Measurements from ENCODE around the gene FSTL4.

DNA sequence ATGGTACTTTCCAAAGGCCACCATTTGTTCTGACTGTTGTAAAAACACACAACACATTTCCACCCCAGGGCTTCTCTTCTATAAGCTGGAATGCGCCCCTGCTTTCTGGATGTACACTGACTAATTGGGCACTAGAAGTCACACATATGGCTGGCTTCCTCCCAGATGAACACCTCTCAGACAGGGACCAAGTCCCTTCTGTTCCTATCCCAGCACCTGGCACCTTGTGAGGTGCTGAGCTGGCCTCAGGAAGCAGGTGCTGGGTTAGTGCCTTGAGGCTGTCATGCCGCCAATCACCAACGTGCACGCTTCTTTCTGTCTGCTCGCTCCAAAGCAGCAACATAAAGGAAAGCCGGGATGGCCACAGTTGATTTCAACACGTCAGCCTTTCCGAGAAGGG, 93.2 kb downstream of the FSTL4 start:
- no peak for TF ChIP-seq BHLHE40 (IDR thresholded peaks at IDR 0.05; ENCODE audit: low read depth, low read length)
- no peak for TF ChIP-seq MAZ (IDR thresholded peaks at IDR 0.05; ENCODE audit: borderline replicate concordance, low read depth, low read length)
- TF ChIP-seq CHD1 (IDR thresholded peaks at IDR 0.05; ENCODE audit: low read depth, low read length): no peak
- TF ChIP-seq, protein P1, sequence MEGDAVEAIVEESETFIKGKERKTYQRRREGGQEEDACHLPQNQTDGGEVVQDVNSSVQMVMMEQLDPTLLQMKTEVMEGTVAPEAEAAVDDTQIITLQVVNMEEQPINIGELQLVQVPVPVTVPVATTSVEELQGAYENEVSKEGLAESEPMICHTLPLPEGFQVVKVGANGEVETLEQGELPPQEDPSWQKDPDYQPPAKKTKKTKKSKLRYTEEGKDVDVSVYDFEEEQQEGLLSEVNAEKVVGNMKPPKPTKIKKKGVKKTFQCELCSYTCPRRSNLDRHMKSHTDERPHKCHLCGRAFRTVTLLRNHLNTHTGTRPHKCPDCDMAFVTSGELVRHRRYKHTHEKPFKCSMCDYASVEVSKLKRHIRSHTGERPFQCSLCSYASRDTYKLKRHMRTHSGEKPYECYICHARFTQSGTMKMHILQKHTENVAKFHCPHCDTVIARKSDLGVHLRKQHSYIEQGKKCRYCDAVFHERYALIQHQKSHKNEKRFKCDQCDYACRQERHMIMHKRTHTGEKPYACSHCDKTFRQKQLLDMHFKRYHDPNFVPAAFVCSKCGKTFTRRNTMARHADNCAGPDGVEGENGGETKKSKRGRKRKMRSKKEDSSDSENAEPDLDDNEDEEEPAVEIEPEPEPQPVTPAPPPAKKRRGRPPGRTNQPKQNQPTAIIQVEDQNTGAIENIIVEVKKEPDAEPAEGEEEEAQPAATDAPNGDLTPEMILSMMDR (conservative IDR thresholded peaks at IDR 0.05; ENCODE audit: low read depth, low read length): no peak
- TF ChIP-seq RFX5 (IDR thresholded peaks at IDR 0.05; ENCODE audit: low read depth, low read length): no peak
- no peak for TF ChIP-seq MAFK (IDR thresholded peaks at IDR 0.05; ENCODE audit: low read depth, low read length)
- no peak for TF ChIP-seq POLR2A (IDR thresholded peaks at IDR 0.05; ENCODE audit: low read depth, low read length)
- TF ChIP-seq MXI1 (IDR thresholded peaks at IDR 0.05; ENCODE audit: borderline replicate concordance, low read depth, low read length): no peak
- no peak for TF ChIP-seq RAD21 (IDR thresholded peaks at IDR 0.05; ENCODE audit: low read length)
- no peak for TF ChIP-seq FOS (IDR thresholded peaks at IDR 0.05; ENCODE audit: low read depth, low read length)
- no peak for TF ChIP-seq SMC3 (IDR thresholded peaks at IDR 0.05; ENCODE audit: low read depth, low read length)
- TF ChIP-seq, protein P2, sequence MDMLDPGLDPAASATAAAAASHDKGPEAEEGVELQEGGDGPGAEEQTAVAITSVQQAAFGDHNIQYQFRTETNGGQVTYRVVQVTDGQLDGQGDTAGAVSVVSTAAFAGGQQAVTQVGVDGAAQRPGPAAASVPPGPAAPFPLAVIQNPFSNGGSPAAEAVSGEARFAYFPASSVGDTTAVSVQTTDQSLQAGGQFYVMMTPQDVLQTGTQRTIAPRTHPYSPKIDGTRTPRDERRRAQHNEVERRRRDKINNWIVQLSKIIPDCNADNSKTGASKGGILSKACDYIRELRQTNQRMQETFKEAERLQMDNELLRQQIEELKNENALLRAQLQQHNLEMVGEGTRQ (IDR thresholded peaks at IDR 0.05; ENCODE audit: low read depth, low read length): no peak

Data from IMR-90 (cell line).